ENCODE results near the gene DISC1.
"Not testable (repeated sequence)": the region's sequence is repeated elsewhere in the genome, so short reads cannot be mapped to it uniquely, and the experiment has no call there.

Gene DISC1

GRCh38 chr1:231774719-231775335 is 148.2 kb downstream of the DISC1 start:
- DNase-seq (ENCODE audit: low read depth) = no peak

GRCh38 chr1:231776010-231776756 is 149.6 kb downstream of the DISC1 start:
- DNase-seq (ENCODE audit: low read depth) = peak; percentile 92

GRCh38 chr1:231776757-231777062 is 150.1 kb downstream of the DISC1 start:
- DNase-seq (ENCODE audit: low read depth) = no peak

- peak; percentile 82 for DNase-seq (ENCODE audit: low read depth)
Observed at GRCh38 chr1:231778009-231778719, 151.6 kb downstream of the DISC1 start.

GRCh38 chr1:231779081-231779480 is 152.5 kb downstream of the DISC1 start:
- no peak for DNase-seq (ENCODE audit: low read depth)

- peak; percentile 27 for DNase-seq (ENCODE audit: low read depth)
Observed at GRCh38 chr1:231781892-231782291, 155.3 kb downstream of the DISC1 start.

- not testable (repeated sequence) for DNase-seq (ENCODE audit: low read depth)
Observed at GRCh38 chr1:231785073-231785472, 158.5 kb downstream of the DISC1 start.

GRCh38 chr1:231786126-231786525 is 159.5 kb downstream of the DISC1 start:
- no peak for DNase-seq (ENCODE audit: low read depth)

- DNase-seq (ENCODE audit: low read depth) = peak; percentile 36
Observed at GRCh38 chr1:231792634-231793033, 166.0 kb downstream of the DISC1 start.

- no peak for DNase-seq (ENCODE audit: low read depth)
Observed at GRCh38 chr1:231793893-231794292, 167.3 kb downstream of the DISC1 start.

- DNase-seq (ENCODE audit: low read depth) = no peak
Observed at GRCh38 chr1:231796141-231796540, 169.6 kb downstream of the DISC1 start.

- DNase-seq (ENCODE audit: low read depth) = no peak
Observed at GRCh38 chr1:231799363-231799986, 172.9 kb downstream of the DISC1 start.

GRCh38 chr1:231800108-231800507 is 173.5 kb downstream of the DISC1 start:
- DNase-seq (ENCODE audit: low read depth) = peak; percentile 76

- DNase-seq (ENCODE audit: low read depth) = no peak
Observed at GRCh38 chr1:231801042-231801585, 174.5 kb downstream of the DISC1 start.

- DNase-seq (ENCODE audit: low read depth) = peak; percentile 43
Observed at GRCh38 chr1:231803353-231803752, 176.8 kb downstream of the DISC1 start.

- peak; percentile 50 for DNase-seq (ENCODE audit: low read depth)
Observed at GRCh38 chr1:231806623-231807495, 180.3 kb downstream of the DISC1 start.

GRCh38 chr1:231807541-231807940 is 181.0 kb downstream of the DISC1 start:
- DNase-seq (ENCODE audit: low read depth) = no peak

- no peak for DNase-seq (ENCODE audit: low read depth)
Observed at GRCh38 chr1:231808116-231808515, 181.5 kb downstream of the DISC1 start.

GRCh38 chr1:231808990-231809389 is 182.4 kb downstream of the DISC1 start:
- DNase-seq (ENCODE audit: low read depth) = peak; percentile 91

- DNase-seq (ENCODE audit: low read depth) = no peak
Observed at GRCh38 chr1:231810415-231810814, 183.8 kb downstream of the DISC1 start.

- peak; percentile 24 for DNase-seq (ENCODE audit: low read depth)
Observed at GRCh38 chr1:231814021-231814420, 187.4 kb downstream of the DISC1 start.
